GM20431 (cell line): Measurements from ENCODE around the gene ENPP7.

Experiments
- in situ Hi-C: fragments of 300-500 bp; cut with MseI, MboI; formaldehyde crosslinking; loops from one replicate; pipeline ENCODE4 v1.15.0; 2020; ENCODE audit warnings: low sequenced_read_pairs; ENCODE audit not compliant: unreplicated experiment

Gene ENPP7

GRCh38 chr17:79786930-79787643, 56.3 kb downstream of the ENPP7 start:
- in situ Hi-C loops: loop anchor here (25.0 kb wide), 1 partner anchor 200 kb away; no protein-coding TSS in a partner anchor

- in situ Hi-C loops: loop anchor here (25.0 kb wide), 1 partner anchor 199 kb away; no protein-coding TSS in a partner anchor
These were observed 57.7 kb downstream of the ENPP7 start for GRCh38 chr17:79788455-79788854.

GRCh38 chr17:79788989-79789942, 58.5 kb downstream of the ENPP7 start:
- in situ Hi-C loops: loop anchor here (25.0 kb wide), 1 partner anchor 198 kb away; no protein-coding TSS in a partner anchor

- in situ Hi-C loops: loop anchor here (25.0 kb wide), 1 partner anchor 197 kb away; no protein-coding TSS in a partner anchor
These were observed 59.4 kb downstream of the ENPP7 start for GRCh38 chr17:79789943-79790804.

GRCh38 chr17:79790805-79791734, 60.3 kb downstream of the ENPP7 start:
- in situ Hi-C loops: loop anchor here (25.0 kb wide), 1 partner anchor 196 kb away; no protein-coding TSS in a partner anchor

GRCh38 chr17:79791735-79792161, 61.0 kb downstream of the ENPP7 start:
- in situ Hi-C loops: loop anchor here (25.0 kb wide), 1 partner anchor 196 kb away; no protein-coding TSS in a partner anchor
